Right renal pelvis (tissue), 4 donors: ENCODE measurements around the gene KAT6B. TPM values are rescaled to one million over a fixed set of nuclear protein-coding genes. Genes with fewer than 3 reads are reported as not detected.
"Not testable (repeated sequence)": the region's sequence is repeated elsewhere in the genome, so short reads cannot be mapped to it uniquely, and the experiment has no call there.

Experiments
- DNase-seq, 4 donors: peaks; one replicate each; pipeline ENCODE4 v3.0.0-alpha.2; 2013; ENCODE audit warnings: low read depth in 4 of 4, low spot score in 3 of 4, missing footprints in 1 of 4
- polyA plus RNA-seq, 4 donors: library from polyadenylated mRNA; unstranded; fragments of 120-200 nt; gene quantifications; one replicate each; pipeline ENCODE4 v1.2.1, GENCODE V29; 2013; ENCODE audit not compliant: insufficient read length in 4 of 4

Gene KAT6B
- polyA plus RNA-seq, 4 donors: 38.5 to 48.8 (median 46.0) TPM

DNA sequence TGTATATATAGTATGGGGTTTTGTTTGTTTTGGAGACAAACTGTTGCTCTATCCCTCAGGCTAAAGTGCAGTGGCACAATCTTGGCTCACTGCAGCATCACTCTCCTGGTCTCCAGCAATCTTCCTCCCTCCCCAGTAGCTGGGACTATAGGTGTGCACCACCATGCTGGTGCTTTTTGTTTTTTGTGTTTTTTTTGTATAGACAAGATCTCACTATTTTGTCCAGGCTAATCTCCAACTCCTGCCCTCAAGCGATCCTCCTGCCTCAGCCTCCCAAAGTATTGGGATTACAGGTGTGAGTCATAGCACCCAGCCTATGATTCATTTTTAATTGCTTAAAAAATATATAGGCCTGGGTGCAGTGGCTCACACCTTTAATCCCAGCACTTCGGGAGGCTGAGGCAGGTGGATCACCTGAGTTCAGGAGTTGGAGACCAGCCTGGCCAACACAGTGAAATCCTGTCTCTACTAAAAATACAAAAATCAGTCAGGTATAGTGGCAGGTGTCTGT, 229.6 kb downstream of the KAT6B start:
- DNase-seq: not testable (repeated sequence)

DNA sequence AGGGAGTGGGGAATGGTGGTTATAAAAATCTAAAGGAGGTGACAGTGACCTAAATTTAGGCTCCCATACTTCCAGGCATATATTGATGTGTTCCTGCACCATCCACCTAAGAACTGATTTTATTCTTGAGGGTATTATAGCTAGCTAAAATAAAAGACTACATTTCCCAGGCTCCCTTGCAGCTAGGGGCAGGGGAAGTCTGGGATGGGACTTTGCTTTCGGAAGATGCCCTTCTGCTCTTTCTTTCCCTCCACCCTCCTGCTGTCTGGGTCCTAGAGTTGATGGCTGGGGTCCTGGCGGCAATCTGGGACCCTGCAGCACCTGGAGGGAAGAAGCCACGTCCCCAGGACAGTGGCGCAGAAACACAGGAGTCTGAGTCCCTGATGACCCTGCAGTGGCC, 231.3 kb downstream of the KAT6B start:
- no peak for DNase-seq

DNA sequence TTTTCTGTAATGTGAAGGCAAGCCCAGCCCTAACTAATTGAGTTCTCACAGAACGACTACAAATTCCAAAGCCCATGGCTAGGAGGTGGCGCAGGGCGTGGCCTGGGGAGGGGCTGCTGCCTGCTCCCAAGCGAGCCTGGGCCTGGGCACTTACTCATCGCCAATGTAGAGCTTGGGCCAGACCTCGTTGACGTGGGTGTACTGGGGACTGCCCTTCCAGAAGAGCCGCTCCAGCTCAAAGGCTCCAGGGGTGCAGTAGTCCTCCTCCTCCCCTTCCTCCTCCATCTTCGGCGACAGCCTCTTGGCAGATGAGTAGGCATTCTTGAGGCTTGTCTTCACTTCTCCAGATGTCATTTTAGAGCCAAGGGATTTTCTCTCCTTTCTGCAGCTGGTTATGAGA, 231.8 kb downstream of the KAT6B start:
- no peak for DNase-seq

DNA sequence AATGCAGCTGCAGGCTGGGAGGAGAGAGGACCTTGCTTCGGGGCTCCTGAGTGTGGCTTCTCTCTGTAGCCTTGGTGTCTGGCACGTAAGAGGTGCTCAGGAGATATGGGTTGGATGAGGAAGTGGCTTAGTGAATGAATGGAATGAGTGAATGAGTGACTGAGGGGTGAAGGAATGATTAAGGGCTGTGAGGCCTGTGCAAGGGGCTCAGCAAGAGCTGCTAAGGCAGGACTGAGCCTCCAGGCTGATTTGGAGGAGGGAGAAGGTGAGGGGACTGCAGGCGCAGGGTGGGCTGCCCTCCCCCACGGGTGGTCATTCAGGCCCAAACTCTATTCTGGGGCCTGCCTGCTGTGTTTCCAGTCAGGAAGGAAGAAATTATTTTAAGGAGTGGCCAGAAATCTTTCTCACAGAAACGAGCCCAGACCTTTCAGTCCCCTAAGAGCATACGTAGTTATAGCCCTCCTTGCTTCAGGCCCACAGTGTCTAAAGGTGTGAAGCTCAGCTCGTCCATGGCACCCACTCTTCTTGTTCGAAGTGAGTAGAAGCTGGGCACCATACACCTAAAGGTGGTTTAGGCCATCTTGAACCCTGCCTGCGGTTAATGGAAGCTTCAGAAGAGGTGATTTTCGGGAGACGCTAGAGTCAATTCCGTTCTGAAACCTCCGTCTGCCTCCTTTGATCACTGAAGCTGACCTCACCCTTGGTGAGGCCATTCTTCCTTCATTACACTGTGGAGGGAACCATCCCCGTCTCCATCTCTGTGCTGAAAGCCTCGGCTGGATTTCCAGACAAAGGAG, 235.5 kb downstream of the KAT6B start:
- DNase-seq: no peak

DNA sequence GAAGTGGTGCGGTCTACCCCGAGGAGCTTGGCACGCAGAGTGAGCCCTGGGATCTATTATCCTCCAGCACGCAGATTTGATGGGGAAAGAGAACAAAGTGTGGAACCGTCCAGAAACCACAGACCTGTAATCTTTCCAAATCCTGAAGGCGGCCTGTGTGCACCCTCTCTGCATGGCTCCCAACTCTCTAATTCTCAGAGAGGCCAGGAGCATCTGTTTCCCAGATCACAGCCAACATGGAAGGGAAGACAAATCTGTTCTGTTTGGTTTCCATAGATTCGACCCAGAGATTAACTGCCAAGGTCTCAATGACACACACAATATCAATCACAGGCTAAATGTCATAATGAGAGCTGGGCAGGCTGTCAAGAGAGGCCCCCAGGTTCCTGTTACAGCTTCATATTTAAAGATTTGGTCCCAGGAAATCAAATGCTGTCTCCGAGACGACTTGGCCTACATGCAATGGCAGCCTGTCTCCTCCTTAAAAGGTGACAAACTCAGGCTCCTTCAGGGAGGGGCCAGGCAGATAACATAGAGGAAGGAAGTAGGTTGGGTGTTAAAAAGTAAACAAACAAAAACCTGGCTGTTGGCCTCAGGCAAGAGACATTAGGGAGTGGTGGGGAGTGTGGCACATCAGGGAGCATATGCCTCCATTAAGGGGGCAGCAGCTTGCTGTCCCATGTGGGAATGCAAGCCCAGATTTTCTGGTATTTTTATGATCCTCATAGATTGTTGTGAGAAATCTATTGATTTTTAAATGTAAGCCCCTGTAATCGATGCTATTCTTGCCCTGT, 236.3 kb downstream of the KAT6B start:
- DNase-seq: no peak

DNA sequence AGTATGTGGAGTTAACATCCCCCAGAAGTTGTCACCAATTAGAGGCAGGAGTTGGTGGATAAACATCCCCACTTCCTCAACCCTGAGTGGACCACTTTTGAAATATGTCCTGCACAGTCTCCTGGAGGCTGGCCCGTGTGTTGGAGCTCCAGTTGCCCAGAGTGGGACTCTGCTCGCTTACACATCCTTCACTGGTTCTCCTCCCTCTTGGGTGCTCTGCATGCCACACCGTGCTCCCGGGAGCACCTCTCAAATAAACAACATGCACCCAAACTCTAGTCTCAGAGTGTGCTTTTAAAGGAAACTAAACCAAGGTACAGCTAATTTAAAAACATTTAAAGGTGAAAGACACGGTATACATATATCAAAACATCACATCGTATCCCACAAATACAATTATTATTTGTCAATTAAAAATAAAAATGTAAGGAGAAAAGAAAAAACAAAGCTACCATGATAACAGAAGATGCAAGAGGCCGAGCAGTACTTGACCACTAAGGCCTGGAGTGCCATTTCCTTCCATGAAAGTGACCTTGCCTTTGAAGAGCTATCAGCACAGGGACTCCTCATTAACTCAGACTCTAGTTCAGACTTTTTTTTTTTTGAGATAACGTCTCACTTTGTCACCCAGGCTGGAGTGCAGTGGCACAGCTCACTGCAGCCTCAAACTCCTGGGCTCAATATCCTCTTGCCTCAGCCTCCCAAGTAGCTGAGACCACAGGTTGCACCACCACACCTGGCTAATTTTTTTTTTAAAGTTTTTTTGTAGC, 237.2 kb downstream of the KAT6B start:
- DNase-seq: no peak

DNA sequence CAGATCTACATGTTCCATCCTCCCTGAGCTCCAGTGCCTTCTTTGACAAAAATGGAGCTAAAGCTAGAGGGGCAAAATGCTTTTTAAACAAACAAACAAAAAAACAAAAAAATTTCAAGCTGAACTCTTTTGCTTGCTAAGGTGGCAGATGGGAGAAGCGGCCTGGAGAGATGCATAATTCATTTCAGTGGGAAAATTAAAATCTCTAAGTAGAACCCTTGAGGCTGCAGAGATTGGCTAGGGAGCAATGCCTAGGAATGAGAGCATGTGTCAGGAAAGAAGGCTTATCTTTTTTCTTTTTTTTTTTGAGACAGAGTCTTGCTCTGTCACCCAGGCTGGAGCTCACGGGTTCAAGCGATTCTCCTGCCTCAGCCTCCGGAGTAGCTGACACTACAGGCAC, 238.7 kb downstream of the KAT6B start:
- DNase-seq: no peak

DNA sequence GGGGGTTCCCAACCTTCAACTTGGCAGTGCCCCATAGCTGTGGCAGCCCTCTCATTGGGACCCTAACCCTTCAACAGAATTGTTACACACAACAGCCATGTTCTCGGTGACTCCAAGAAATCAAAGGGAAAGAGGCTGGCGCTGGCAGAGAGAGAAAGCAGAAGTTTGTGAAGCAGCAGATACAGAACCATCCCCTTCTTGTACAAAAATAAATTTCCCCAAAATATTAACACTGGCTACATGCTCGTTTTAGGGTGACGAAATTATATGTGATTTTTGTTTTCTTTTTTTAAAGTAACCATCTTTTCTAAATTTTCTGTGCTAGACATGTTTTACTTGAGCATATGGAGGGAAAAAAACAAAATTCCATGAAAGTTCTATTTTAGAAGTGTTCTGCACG, 239.9 kb downstream of the KAT6B start:
- no peak for DNase-seq

DNA sequence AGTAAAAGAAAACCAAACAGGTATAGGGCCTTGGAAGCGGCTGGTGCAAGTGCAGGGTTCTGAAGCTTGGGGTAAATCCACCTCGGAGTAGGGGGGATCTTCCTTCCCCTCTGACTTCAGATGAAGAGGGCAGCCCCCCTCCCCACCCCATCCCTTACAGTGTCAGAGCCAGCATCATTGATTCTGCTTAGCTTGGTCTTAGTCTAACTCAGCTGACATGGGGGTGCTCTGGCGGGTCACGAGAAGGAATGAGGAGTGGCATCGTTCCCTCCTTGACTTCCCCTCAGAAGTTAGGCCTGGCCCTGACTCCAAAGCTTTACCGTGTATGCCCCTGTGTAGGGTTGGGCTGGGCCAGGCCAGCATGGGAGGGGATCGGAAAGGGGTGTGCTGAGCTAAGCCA, 240.9 kb downstream of the KAT6B start:
- DNase-seq: no peak

DNA sequence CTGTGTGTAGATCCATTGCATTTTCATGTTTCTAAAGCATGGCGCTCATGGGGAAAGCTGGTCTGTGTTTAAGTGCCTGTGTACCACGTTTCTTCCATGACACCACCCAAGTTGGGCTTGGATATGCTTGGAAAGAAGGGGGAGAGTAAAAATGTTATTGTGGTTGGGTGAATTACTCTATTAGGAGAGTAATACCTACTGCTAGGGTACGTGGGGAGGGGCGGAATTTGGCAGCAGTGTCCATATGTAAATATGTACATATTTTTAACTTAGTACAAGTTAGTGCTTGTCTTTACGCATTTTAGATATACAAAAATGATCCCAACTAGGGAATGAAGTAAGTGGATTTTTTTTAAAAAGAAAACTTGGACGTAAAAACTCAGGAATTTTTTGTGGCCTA, 242.1 kb downstream of the KAT6B start:
- no peak for DNase-seq

GRCh38 chr10:75070476-75070875, 244.1 kb downstream of the KAT6B start:
- DNase-seq: no peak

- peak; percentile 29 to 56 (median 40) for DNase-seq
Measured at GRCh38 chr10:75070961-75071428, 244.6 kb downstream of the KAT6B start.

DNA sequence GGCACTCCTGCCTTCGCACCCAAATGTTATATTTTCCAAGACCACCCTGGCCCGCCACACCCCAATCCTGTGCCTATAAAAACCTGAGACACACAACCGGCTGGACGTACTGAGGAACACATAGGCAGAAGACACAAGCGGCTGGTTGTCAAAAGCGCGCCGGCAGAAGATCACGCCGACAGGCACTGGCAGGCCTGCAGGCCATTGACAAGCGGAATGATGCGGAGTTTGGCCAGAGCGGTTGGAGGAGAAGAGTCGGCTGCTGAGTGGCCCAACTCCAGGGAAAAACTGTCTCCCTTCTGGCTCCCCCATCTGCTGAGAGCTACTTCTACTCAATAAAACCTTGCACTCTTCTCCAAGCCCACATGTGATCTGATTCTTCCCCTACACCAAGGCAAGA, 245.4 kb downstream of the KAT6B start:
- no peak for DNase-seq

DNA sequence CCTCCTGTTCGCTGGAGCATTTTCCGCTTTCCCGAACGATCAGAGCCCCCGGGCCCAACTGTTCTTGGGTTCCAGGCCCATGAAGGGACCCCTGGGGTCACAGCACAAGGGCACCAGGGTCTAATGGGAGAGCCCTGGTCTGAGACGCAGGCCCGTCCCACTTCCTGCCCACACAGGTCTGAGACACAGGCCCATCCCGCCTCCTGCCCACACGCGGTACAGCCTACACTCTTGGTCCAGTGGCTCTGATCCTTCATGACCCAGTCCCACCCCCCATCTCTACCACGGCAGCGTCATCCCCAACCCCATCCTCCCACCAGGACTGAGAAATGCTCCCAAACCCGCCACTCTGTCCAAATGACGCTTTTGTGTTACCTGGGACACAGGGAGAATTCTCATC, 246.3 kb downstream of the KAT6B start:
- DNase-seq: no peak

DNA sequence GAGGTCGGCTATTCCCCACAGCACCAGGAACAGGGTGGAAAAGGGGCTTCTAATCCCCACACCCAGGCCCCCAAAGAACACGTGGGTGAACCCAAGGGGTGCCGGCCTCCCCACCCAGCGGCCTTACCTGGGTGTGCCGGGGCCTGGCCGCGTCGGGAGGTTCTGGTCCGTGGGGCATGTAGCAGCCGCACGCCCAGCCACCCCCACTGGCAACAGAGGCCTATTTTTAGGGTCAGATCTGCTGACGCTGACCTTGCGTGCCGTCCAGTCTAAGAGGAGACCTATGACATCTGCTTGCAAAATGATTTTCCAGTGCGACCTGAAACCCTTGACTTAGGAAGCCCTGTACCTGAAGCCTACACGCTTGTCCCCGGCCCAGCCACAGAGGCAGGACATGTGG, 247.0 kb downstream of the KAT6B start:
- no peak for DNase-seq

DNA sequence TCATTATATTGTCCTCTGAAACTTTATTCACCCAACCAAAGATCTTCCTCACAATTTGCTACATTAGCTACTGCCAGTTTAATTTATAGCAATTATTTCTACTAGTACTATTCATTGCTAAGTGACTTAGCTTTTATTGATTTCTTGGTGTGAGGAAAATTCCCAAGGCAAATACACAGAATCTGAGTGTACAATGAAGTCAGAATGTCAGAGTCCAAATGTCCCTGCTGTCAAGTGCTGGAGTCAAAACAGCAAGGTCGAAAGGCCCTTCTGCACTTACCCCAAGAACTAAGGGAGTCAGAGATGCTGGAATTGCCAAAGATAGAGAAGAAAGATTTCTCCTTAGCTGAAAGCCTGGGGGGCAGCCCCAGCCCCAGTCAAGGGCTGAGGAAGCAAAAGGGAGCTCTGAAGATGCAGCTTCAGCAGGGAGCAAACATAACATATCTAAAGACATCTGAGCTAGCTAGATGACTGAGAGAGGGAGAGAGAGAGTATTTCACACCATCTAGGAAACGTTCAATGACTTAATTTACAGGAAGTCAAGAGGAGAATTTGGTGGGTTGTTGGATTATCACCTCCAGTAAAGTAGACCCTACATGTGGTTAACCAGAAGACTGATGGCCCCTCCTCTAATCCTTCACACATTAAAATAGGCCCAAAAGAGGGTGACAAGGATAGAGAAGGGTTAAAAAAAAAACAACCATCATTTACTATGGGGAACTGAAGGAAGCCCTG, 248.5 kb downstream of the KAT6B start:
- DNase-seq: no peak

- no peak for DNase-seq
Measured at GRCh38 chr10:75076348-75076747, 249.9 kb downstream of the KAT6B start.

- DNase-seq: no peak
Measured at GRCh38 chr10:75079436-75080083, 253.2 kb downstream of the KAT6B start.

GRCh38 chr10:75080554-75080953, 254.2 kb downstream of the KAT6B start:
- DNase-seq: no peak

DNA sequence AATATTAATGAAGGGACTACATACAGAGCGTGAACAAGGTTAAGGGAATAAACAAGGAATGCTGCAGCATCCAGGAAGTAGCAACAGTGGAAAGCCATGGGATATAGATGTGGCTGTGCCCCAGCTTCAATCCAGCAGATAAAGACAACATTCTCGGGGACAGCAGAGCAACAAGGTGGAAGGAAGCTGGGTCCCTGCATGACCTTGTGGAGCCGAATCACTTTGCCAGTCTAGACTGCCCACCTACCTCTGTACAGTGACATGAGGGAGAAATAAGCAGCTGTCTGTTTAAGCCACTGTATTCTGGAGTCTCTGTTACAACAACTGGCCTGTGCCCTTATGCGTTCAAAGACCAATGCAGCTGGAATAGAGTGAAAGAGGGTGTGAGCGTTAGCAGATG, 255.0 kb downstream of the KAT6B start:
- no peak for DNase-seq
